ENCODE results near the gene PCDH9. TPM values are rescaled to one million over a fixed set of nuclear protein-coding genes. Genes with fewer than 3 reads are reported as not detected.

PCDH9 gene
- total and polyA plus RNA-seq, 2 experiments from 2014 or later, result 0.31 to 0.52 TPM

DNA sequence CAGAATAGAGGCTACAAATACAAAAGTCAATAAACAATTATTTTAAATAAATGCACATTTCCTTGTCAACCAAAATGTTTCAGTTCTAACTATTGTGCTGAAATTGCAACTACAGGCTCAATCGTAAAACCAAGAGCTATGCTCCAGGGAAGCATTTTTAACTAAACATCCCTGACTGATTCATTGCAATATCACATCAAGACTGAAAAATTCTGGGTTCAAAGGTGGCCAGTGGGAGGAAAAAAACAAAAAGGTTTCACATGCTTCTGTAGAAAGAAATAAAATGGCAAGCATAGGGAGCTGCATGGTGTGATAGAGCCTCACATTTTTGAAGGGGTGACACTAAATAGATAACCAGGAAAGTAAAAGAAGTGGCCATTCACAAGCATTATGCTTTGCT is 862.8 kb downstream of the PCDH9 start:
- Mint-ChIP-seq H3K4me1 (peaks cover 23% of the 10 kb centered on the region), H3K36me3 (ENCODE audit: low read depth) (peaks cover 12% of the 10 kb centered on the region; the same call in 2 of the 3 replicates), H3K9me3 (peaks cover 8% of the 10 kb centered on the region; the same call in 2 of the 3 replicates), H3K27me3 (ENCODE audit: insufficient read depth, low read depth, poor library complexity) (peaks cover 5% of the 10 kb centered on the region), H3K27ac (no peak overlapping the region), H3K4me3 (no peak overlapping the region)
- Histone ChIP-seq H3K27ac (ENCODE audit: low read depth) (no peak overlapping the region), H3K27me3 (ENCODE audit: insufficient read depth) (no peaks in the 10 kb centered on the region), H4K20me1 (replicated peaks; ENCODE audit: insufficient read depth) (no peaks in the 10 kb centered on the region), H3K4me3 (no peak overlapping the region), H3K9me2 (ENCODE audit: insufficient read depth) (no peaks in the 10 kb centered on the region), H3F3A (replicated peaks; ENCODE audit: low read depth) (no peaks in the 10 kb centered on the region), H3K4me1 (ENCODE audit: insufficient read depth) (peaks cover 10% of the 10 kb centered on the region; the same call in 1 of the 2 replicates), H2AFZ (no peak overlapping the region), H3K79me2 (replicated peaks; ENCODE audit: insufficient read depth) (no peaks in the 10 kb centered on the region), H3K4me2 (no peak overlapping the region), H3K36me3 (ENCODE audit: insufficient read depth) (peaks cover 3% of the 10 kb centered on the region; the same call in 1 of the 2 replicates)
- ATAC-seq (no peak), DNase-seq (ENCODE audit: low spot score) (no peak)
- TF ChIP-seq REST (IDR thresholded peaks at IDR 0.05; ENCODE audit: unreplicated experiment), result no peak
- TF ChIP-seq, protein P1, sequence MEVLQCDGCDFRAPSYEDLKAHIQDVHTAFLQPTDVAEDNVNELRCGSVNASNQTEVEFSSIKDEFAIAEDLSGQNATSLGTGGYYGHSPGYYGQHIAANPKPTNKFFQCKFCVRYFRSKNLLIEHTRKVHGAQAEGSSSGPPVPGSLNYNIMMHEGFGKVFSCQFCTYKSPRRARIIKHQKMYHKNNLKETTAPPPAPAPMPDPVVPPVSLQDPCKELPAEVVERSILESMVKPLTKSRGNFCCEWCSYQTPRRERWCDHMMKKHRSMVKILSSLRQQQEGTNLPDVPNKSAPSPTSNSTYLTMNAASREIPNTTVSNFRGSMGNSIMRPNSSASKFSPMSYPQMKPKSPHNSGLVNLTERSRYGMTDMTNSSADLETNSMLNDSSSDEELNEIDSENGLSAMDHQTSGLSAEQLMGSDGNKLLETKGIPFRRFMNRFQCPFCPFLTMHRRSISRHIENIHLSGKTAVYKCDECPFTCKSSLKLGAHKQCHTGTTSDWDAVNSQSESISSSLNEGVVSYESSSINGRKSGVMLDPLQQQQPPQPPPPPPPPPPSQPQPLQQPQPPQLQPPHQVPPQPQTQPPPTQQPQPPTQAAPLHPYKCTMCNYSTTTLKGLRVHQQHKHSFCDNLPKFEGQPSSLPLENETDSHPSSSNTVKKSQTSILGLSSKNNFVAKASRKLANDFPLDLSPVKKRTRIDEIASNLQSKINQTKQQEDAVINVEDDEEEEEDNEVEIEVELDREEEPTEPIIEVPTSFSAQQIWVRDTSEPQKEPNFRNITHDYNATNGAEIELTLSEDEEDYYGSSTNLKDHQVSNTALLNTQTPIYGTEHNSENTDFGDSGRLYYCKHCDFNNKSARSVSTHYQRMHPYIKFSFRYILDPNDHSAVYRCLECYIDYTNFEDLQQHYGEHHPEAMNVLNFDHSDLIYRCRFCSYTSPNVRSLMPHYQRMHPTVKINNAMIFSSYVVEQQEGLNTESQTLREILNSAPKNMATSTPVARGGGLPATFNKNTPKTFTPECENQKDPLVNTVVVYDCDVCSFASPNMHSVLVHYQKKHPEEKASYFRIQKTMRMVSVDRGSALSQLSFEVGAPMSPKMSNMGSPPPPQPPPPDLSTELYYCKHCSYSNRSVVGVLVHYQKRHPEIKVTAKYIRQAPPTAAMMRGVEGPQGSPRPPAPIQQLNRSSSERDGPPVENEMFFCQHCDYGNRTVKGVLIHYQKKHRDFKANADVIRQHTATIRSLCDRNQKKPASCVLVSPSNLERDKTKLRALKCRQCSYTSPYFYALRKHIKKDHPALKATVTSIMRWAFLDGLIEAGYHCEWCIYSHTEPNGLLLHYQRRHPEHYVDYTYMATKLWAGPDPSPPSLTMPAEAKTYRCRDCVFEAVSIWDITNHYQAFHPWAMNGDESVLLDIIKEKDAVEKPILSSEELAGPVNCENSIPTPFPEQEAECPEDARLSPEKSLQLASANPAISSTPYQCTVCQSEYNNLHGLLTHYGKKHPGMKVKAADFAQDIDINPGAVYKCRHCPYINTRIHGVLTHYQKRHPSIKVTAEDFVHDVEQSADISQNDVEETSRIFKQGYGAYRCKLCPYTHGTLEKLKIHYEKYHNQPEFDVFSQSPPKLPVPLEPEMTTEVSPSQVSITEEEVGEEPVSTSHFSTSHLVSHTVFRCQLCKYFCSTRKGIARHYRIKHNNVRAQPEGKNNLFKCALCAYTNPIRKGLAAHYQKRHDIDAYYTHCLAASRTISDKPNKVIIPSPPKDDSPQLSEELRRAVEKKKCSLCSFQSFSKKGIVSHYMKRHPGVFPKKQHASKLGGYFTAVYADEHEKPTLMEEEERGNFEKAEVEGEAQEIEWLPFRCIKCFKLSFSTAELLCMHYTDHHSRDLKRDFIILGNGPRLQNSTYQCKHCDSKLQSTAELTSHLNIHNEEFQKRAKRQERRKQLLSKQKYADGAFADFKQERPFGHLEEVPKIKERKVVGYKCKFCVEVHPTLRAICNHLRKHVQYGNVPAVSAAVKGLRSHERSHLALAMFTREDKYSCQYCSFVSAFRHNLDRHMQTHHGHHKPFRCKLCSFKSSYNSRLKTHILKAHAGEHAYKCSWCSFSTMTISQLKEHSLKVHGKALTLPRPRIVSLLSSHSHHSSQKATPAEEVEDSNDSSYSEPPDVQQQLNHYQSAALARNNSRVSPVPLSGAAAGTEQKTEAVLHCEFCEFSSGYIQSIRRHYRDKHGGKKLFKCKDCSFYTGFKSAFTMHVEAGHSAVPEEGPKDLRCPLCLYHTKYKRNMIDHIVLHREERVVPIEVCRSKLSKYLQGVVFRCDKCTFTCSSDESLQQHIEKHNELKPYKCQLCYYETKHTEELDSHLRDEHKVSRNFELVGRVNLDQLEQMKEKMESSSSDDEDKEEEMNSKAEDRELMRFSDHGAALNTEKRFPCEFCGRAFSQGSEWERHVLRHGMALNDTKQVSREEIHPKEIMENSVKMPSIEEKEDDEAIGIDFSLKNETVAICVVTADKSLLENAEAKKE (CRISPR knock-in tag; IDR thresholded peaks at IDR 0.05), result no peak
- TF ChIP-seq CTCF (conservative IDR thresholded peaks at IDR 0.05; ENCODE audit: low read depth in 2 of 2), result no peak
- TF ChIP-seq ZNF331 (CRISPR knock-in tag; IDR thresholded peaks at IDR 0.05; ENCODE audit: low read depth), result no peak
- no peak for TF ChIP-seq EZH2 (IDR thresholded peaks at IDR 0.05; ENCODE audit: low read depth, unreplicated experiment)
- no peak for TF ChIP-seq CREB1 (CRISPR knock-in tag; IDR thresholded peaks at IDR 0.05; ENCODE audit: low read depth)
- no peak for TF ChIP-seq ZNF114 (CRISPR knock-in tag; IDR thresholded peaks at IDR 0.05)
- no peak for TF ChIP-seq ETS1 (IDR thresholded peaks at IDR 0.05)
- no peak for TF ChIP-seq JUNB (IDR thresholded peaks at IDR 0.05; ENCODE audit: unreplicated experiment)

Measured in GM23338 (cell line).